Kidney (tissue), 14 donors: ENCODE data around the gene MLLT10. TPM values are rescaled to one million over a fixed set of nuclear protein-coding genes. Genes with fewer than 3 reads are reported as not detected.
A peak's percentile ranks its signal among the peaks of the same experiment; 100 is the strongest.

Source experiments
- DNase-seq, 5 donors: peaks; one replicate each; pipeline ENCODE4 v3.0.0-alpha.2; 2013 to 2020
- FAIRE-seq: peaks from 2 replicates; lab custom pipeline; 2012; peaks lifted over from hg19 to GRCh38; lab: Jason Lieb, UNC
- H3K27ac ChIP-seq, 2 donors: one replicate each; pipeline ENCODE4 v1.7.0; 2013; ENCODE audit warnings: low read depth in 2 of 2, low read length in 2 of 2, inconsistent platforms in 1 of 2
- H3K27me3 ChIP-seq: one replicate; pipeline ENCODE4 v1.7.1; 2013; ENCODE audit warnings: low read length, inconsistent platforms; ENCODE audit not compliant: control insufficient read depth, insufficient read depth
- H3K36me3 ChIP-seq, 3 donors: one replicate each; pipeline versions ENCODE4 v1.7.0 to v1.7.1; 2013; ENCODE audit warnings: low read length in 3 of 3, control low read depth in 1 of 3, inconsistent platforms in 1 of 3; ENCODE audit not compliant: insufficient read depth in 3 of 3, control insufficient read depth in 2 of 3
- H3K4me1 ChIP-seq, 3 donors: one replicate each; pipeline versions ENCODE4 v1.7.0 to v1.7.1; 2013; ENCODE audit warnings: low read length in 3 of 3, inconsistent platforms in 1 of 3, low read depth in 1 of 3; ENCODE audit not compliant: control insufficient read depth in 2 of 3, insufficient read depth in 2 of 3
- H3K4me3 ChIP-seq, 3 donors: one replicate each; pipeline versions ENCODE4 v1.7.0 to v1.8.1; 2013; ENCODE audit warnings: low read length in 3 of 3, control low read depth in 1 of 3, inconsistent platforms in 1 of 3
- H3K9ac ChIP-seq, 3 donors: one replicate each; pipeline versions ENCODE4 v1.7.0 to v1.7.1; 2013; ENCODE audit warnings: low read length in 3 of 3, control low read depth in 1 of 3, inconsistent platforms in 1 of 3
- H3K9me3 ChIP-seq, 3 donors: one replicate each; pipeline versions ENCODE4 v1.7.0 to v1.7.1; 2013; ENCODE audit warnings: low read length in 3 of 3, control low read depth in 1 of 3, inconsistent platforms in 1 of 3; ENCODE audit not compliant: control insufficient read depth in 2 of 3, insufficient read depth in 1 of 3
- CTCF ChIP-seq: IDR thresholded peaks from 3 replicates; pipeline ENCODE4 v1.5.1; 2012; ENCODE audit warnings: mild to moderate bottlenecking, moderate library complexity, borderline replicate concordance; ENCODE audit not compliant: insufficient read depth; ENCODE audit errors: extremely low read depth
- intact Hi-C: fragments of 100-400 bp; cut with DNase I; formaldehyde crosslinking; loops from one replicate; pipeline ENCODE4 v1.11.1; 2022
- polyA plus RNA-seq: library from polyadenylated mRNA; stranded (reverse); fragments of 350-450 nt; fragmentation: Illumina TruSeq; extraction: RNeasy Lipid Tissue Mini Kit (QIAGEN cat#74804); gene quantifications from one replicate; pipeline ENCODE4 v1.2.3, GENCODE V29; 2014; ENCODE audit warnings: low read depth, low replicate concordance; ENCODE audit not compliant: insufficient read depth
- total RNA-seq: library from RNA; stranded (reverse); fragmentation: NEBNext Ultra II Directional; extraction: Animal tissue kit (Norgen Biotek cat#: 25700); gene quantifications from one replicate; pipeline ENCODE4 v1.2.1, GENCODE V29; 2021
- donor health status: control.
- donor health status: control.
- donor health status: control.
- donor health status: control.
- donor health status: control.
- donor health status: DM: yes; HTN: yes; CAD: no.
- donor health status: Normal renal cell carcinoma (clear cell type).

The MLLT10 gene
- total and polyA plus RNA-seq, 2 donors from 2014 or later: 11.0 to 54.2 TPM

- intact Hi-C loops: no loop called here
- DNase-seq (peak in 1 of 5 donors; percentile 80), FAIRE-seq (no peak)
- Histone ChIP-seq H3K27me3 (no peaks in the 10 kb centered on the region), H3K36me3 (no peaks in the 10 kb centered on the region), H3K9me3 (no peaks in the 10 kb centered on the region), H3K4me3 (peak overlapping the region in 2 of 3 donors; percentile 67 to 81), H3K4me1 (peaks cover 2 to 12% (median 6%) of the 10 kb centered on the region in 3 donors), H3K27ac (peak overlapping the region; percentile 98), H3K9ac (peak overlapping the region in 2 of 3 donors; percentile 33 to 49)
- TF ChIP-seq CTCF: no peak
Measured at GRCh38 chr10:21528236-21529031, 5.6 kb upstream of the MLLT10 start.

- Histone ChIP-seq H3K9ac (no peak overlapping the region), H3K27me3 (no peaks in the 10 kb centered on the region), H3K36me3 (no peaks in the 10 kb centered on the region), H3K4me1 (peaks cover 0 to 12% (median 2%) of the 10 kb centered on the region in 3 donors), H3K27ac (peak overlapping the region in 1 of 2 donors; percentile 47), H3K9me3 (no peaks in the 10 kb centered on the region), H3K4me3 (peak overlapping the region in 2 of 3 donors; percentile 67 to 81)
- peak in 1 of 5 donors; percentile 68 for DNase-seq
- intact Hi-C loops: no loop called here
- no peak for TF ChIP-seq CTCF
- FAIRE-seq: peak; percentile 13
Measured at GRCh38 chr10:21529032-21529910, 4.8 kb upstream of the MLLT10 start.

- no peak overlapping the region for H3K27ac ChIP-seq
- DNase-seq: peak in 1 of 5 donors; percentile 7
- no peak for FAIRE-seq
Measured at GRCh38 chr10:21530168-21530567, 3.9 kb upstream of the MLLT10 start.

More at GRCh38 chr10:21530168-21530567, 3.9 kb upstream of the MLLT10 start:
- Histone ChIP-seq H3K9me3 (no peaks in the 10 kb centered on the region), H3K9ac (no peak overlapping the region), H3K4me3 (no peak overlapping the region), H3K36me3 (no peaks in the 10 kb centered on the region), H3K4me1 (peaks cover 0 to 12% (median 2%) of the 10 kb centered on the region in 3 donors), H3K27me3 (no peaks in the 10 kb centered on the region)
- intact Hi-C loops: no loop called here
- TF ChIP-seq CTCF: no peak
